Measurements from ENCODE around the gene CRKL. TPM values are rescaled to one million over a fixed set of nuclear protein-coding genes. Genes with fewer than 3 reads are reported as not detected.

CRKL gene
- total RNA-seq, 1 experiment from 2014 or later = 45.8 TPM

DNA sequence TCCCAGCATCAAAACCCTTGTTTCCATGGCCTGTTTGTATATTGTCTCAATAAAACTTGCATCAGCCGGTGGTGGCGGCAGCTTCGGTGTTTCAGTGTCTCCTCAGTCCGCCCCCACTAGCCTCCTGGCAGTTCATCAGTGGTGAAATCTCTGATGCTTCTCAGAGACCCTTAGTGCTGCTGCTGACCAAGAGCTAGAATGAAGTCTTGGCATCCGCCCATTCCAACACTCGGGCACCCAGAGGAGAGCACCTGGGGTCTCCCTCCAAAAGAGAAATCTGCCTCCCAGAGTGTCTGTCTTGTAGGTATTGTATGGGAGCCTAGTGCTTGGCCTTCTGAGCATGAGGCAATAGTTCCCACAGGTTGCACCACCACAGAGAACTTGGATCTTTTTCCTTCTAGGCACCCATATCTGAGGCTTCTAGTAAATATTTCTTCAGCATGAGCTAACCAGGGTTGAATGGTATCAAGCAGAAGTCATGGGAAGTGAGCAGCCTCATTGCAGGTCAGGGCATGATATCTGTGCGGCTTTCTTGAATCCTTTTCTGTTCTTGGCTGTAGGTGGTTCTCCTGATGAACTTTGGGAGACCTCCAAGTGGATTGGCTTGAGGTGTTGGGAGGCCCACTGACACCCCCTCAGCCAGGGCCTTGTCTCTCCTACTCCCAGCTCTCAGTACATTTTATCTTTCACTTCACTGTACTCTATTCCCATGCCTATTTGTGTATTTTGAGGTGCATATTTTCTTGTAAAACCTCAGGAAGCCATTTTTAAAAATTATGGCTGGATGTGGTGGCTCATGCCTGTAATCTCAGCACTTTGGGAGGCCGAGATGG, 36.7 kb downstream of the CRKL start:
- H3K4me1 ChIP-seq (replicated peaks; ENCODE audit: insufficient read depth) = peaks cover 9% of the 10 kb centered on the region; the same call in 1 of the 2 replicates
- peaks cover 45% of the 10 kb centered on the region for H3F3A ChIP-seq (ENCODE audit: insufficient read depth, low read depth)
- ChIA-PET CTCF (no interaction called here), POLR2A (ENCODE audit: unreplicated experiment) (interaction anchor here (0.7 kb wide), 1 partner anchor 73 kb away, joined by 9 read pairs; no protein-coding TSS in a partner anchor)
- peak overlapping the region; percentile 50 for H3K27ac ChIP-seq
- H3K9me2 ChIP-seq (ENCODE audit: insufficient read depth) = no peaks in the 10 kb centered on the region
- H4K20me1 ChIP-seq (ENCODE audit: insufficient read depth) = peaks cover 10% of the 10 kb centered on the region
- no peaks in the 10 kb centered on the region; the same call in 1 of the 2 replicates for H3K36me3 ChIP-seq (ENCODE audit: low read depth)
- BruUV-seq (replicated peaks) = no TSS peak
- intact Hi-C loops (cut with micrococcal nuclease; ENCODE audit: unreplicated experiment) = no loop called here
- H3K4me3 ChIP-seq = no peak overlapping the region
- no peaks in the 10 kb centered on the region for H3K9me3 ChIP-seq (ENCODE audit: insufficient read depth, low read depth)
- H3K4me2 ChIP-seq = no peak overlapping the region
- TF ChIP-seq, protein P1, sequence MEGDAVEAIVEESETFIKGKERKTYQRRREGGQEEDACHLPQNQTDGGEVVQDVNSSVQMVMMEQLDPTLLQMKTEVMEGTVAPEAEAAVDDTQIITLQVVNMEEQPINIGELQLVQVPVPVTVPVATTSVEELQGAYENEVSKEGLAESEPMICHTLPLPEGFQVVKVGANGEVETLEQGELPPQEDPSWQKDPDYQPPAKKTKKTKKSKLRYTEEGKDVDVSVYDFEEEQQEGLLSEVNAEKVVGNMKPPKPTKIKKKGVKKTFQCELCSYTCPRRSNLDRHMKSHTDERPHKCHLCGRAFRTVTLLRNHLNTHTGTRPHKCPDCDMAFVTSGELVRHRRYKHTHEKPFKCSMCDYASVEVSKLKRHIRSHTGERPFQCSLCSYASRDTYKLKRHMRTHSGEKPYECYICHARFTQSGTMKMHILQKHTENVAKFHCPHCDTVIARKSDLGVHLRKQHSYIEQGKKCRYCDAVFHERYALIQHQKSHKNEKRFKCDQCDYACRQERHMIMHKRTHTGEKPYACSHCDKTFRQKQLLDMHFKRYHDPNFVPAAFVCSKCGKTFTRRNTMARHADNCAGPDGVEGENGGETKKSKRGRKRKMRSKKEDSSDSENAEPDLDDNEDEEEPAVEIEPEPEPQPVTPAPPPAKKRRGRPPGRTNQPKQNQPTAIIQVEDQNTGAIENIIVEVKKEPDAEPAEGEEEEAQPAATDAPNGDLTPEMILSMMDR (conservative IDR thresholded peaks at IDR 0.05) = no peak
- TF ChIP-seq EZH2 (IDR thresholded peaks at IDR 0.05; ENCODE audit: low read depth) = no peak
- no peak for DNase-seq
- H3K79me2 ChIP-seq (ENCODE audit: low read depth) = peaks cover 54% of the 10 kb centered on the region
- no peaks in the 10 kb centered on the region for H3K27me3 ChIP-seq (ENCODE audit: insufficient read depth, low read depth)
- no peak overlapping the region for H2AFZ ChIP-seq

DNA sequence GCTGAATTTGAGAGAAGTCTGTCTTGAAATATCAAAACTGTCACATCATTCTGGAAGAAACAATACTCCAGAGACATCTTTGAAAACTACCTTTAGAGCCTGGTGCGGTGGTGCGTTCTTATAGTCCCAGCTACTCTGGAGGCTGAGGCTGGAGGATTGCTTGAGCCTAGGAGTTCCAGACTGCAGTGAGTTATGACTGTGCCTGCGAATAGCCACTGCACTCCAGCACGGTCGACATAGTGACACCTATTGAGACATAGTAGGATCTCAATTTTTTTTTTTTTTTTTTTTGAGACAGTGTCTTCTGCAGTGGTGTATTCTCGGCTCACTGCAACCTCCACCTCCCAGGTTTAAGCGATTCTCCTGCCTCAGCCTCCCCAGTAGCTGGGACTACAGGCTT, 38.3 kb downstream of the CRKL start:
- H3K4me2 ChIP-seq = peak overlapping the region; percentile 71; the same call in 1 of the 2 replicates
- no peaks in the 10 kb centered on the region for H3K27me3 ChIP-seq (ENCODE audit: insufficient read depth, low read depth)
- ChIA-PET POLR2A (ENCODE audit: unreplicated experiment) (no interaction called here), CTCF (no interaction called here)
- intact Hi-C loops (cut with micrococcal nuclease; ENCODE audit: unreplicated experiment) = loop anchor here (5.0 kb wide), 1 partner anchor 38 kb away; the partner anchor contains the start of gene CRKL
- no peaks in the 10 kb centered on the region for H3K9me2 ChIP-seq (ENCODE audit: insufficient read depth)
- H3K9me3 ChIP-seq (ENCODE audit: insufficient read depth, low read depth) = no peaks in the 10 kb centered on the region
- H3F3A ChIP-seq (ENCODE audit: insufficient read depth, low read depth) = peaks cover 34% of the 10 kb centered on the region
- H3K27ac ChIP-seq = peak overlapping the region; percentile 57; the same call in 1 of the 2 replicates
- H3K36me3 ChIP-seq (ENCODE audit: low read depth) = no peaks in the 10 kb centered on the region
- DNase-seq = no peak
- H4K20me1 ChIP-seq (ENCODE audit: insufficient read depth) = peaks cover 4% of the 10 kb centered on the region; the same call in 1 of the 2 replicates
- no peak overlapping the region for H2AFZ ChIP-seq
- no TSS peak for BruUV-seq (replicated peaks)
- no peak overlapping the region for H3K4me3 ChIP-seq
- peaks cover 38% of the 10 kb centered on the region for H3K79me2 ChIP-seq (ENCODE audit: low read depth)
- H3K4me1 ChIP-seq (replicated peaks; ENCODE audit: insufficient read depth) = peaks cover 9% of the 10 kb centered on the region; the same call in 1 of the 2 replicates
- no peak for TF ChIP-seq EZH2 (IDR thresholded peaks at IDR 0.05; ENCODE audit: low read depth)
- TF ChIP-seq, protein P1 (conservative IDR thresholded peaks at IDR 0.05) = no peak

DNA sequence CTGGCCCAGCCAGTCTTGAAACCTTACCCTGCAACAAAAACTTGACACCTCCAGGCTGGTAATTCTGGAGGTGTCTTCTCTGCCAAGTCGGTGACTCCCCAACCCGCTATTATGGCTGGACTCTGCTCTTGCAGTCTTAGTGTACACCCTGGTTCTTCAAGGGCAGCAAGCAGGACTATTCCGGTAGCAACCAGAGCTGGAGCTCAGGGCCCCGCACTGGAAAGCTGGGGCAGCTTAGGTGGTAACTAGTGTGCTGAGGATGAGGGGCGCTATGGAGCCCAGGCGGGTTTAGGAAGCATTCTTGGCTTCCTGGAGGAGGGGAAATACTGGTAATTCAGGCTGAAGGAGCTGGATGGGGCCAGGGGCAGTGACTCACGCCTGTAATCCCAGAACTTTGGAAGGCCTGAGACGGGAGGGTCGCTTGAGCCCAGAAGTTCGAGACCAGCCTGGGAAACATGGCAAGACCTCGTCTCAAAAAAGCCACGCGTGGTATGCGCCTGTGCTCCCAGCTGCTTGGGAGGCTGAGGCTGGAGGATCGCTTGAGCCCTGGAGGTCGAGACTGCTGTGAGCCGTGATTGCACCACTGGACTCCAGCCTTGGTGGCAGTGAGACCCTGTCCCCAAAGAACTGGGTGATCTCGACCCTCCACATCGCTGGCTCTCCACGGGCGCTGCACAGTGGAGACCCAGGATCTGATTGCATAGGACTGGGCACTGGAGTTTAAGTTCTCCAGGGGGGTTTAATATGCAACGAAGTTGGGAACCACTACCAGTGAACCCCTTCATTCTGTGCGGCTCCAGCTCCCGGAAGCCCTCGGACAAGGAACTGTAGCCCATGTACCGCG, 39.3 kb downstream of the CRKL start:
- Histone ChIP-seq H3K36me3 (ENCODE audit: low read depth) (no peaks in the 10 kb centered on the region), H3F3A (ENCODE audit: insufficient read depth, low read depth) (peaks cover 28% of the 10 kb centered on the region), H3K27me3 (ENCODE audit: insufficient read depth, low read depth) (no peaks in the 10 kb centered on the region), H3K79me2 (ENCODE audit: low read depth) (peaks cover 28% of the 10 kb centered on the region), H4K20me1 (ENCODE audit: insufficient read depth) (no peaks in the 10 kb centered on the region; the same call in 1 of the 2 replicates), H2AFZ (peak overlapping the region; percentile 83; the same call in 1 of the 2 replicates), H3K9me2 (ENCODE audit: insufficient read depth) (no peaks in the 10 kb centered on the region), H3K4me3 (peak overlapping the region; percentile 84), H3K4me2 (peak overlapping the region; percentile 71), H3K27ac (peak overlapping the region; percentile 57), H3K4me1 (replicated peaks; ENCODE audit: insufficient read depth) (peaks cover 9% of the 10 kb centered on the region; the same call in 1 of the 2 replicates), H3K9me3 (ENCODE audit: insufficient read depth, low read depth) (no peaks in the 10 kb centered on the region)
- no TSS peak for BruUV-seq (replicated peaks)
- DNase-seq = peak; percentile 66 to 82
- intact Hi-C loops (cut with micrococcal nuclease; ENCODE audit: unreplicated experiment) = loop anchor here (2.0 to 5.0 kb wide), 2 partner anchors 39 to 72 kb away; partner anchors contain the start of gene CRKL
- POLR2A ChIA-PET (ENCODE audit: unreplicated experiment) = interaction anchor here (0.6 kb wide), 3 partner anchors 16 to 150 kb away, joined by 4 to 13 read pairs (median 6); no protein-coding TSS in a partner anchor
- TF ChIP-seq, protein P1 (conservative IDR thresholded peaks at IDR 0.05) = peak; percentile 53; the same call in 1 of the 2 replicates
- TF ChIP-seq EZH2 (IDR thresholded peaks at IDR 0.05; ENCODE audit: low read depth) = no peak
- CTCF ChIA-PET = interaction anchor here (0.6 to 1.9 kb wide), 3 partner anchors 65 to 71 kb away, joined by 3 to 5 read pairs (median 4); no protein-coding TSS in a partner anchor

Data from PC-9 (cell line).